ENCODE measurements around the gene CELSR3. TPM values are rescaled to one million over a fixed set of nuclear protein-coding genes. Genes with fewer than 3 reads are reported as not detected.

CELSR3 gene
- total and polyA plus RNA-seq, 7 donors = under 0.01 to 2.5 (median 0.36) TPM

GRCh38 chr3:48697952-48698351 lies 35.3 kb upstream of the CELSR3 start:
- H3K36me3 ChIP-seq = peaks cover 0 to 47% (median 18%) of the 10 kb centered on the region in 4 donors
- no peaks in the 10 kb centered on the region for H3K9me3 ChIP-seq
- intact Hi-C loops (cut with DNase I) = no loop called here
- TF ChIP-seq POLR2A (IDR thresholded peaks at IDR 0.05) (no peak), POLR2AphosphoS5 (IDR thresholded peaks at IDR 0.05) (no peak), EP300 (IDR thresholded peaks at IDR 0.05) (no peak), CTCF (IDR thresholded peaks at IDR 0.05) (no peak)
- no peaks in the 10 kb centered on the region for H3K27me3 ChIP-seq
- no peak for DNase-seq
- peaks cover 0 to 45% (median 28%) of the 10 kb centered on the region in 4 donors for H3K4me1 ChIP-seq
- no peak overlapping the region for H3K27ac ChIP-seq
- 83 to 88% methylated on average over 3 of the region's 3 CpGs for WGBS, 2 donors
- no peak overlapping the region for H3K4me3 ChIP-seq

- intact Hi-C loops (cut with DNase I) = no loop called here
- peaks cover 0 to 42% (median 27%) of the 10 kb centered on the region in 4 donors for H3K4me1 ChIP-seq
- no peaks in the 10 kb centered on the region for H3K9me3 ChIP-seq
- no peak for DNase-seq
- H3K36me3 ChIP-seq = peaks cover 11 to 61% (median 30%) of the 10 kb centered on the region in 4 donors
- TF ChIP-seq POLR2A (IDR thresholded peaks at IDR 0.05) (no peak), CTCF (IDR thresholded peaks at IDR 0.05) (no peak), EP300 (IDR thresholded peaks at IDR 0.05) (no peak), POLR2AphosphoS5 (IDR thresholded peaks at IDR 0.05) (no peak)
- peak overlapping the region in 2 of 4 donors; percentile 78 to 85 for H3K27ac ChIP-seq
- no peaks in the 10 kb centered on the region for H3K27me3 ChIP-seq
- H3K4me3 ChIP-seq = no peak overlapping the region
These were observed 33.9 kb upstream of the CELSR3 start for GRCh38 chr3:48696601-48697000.

- Histone ChIP-seq H3K27ac (peak overlapping the region in 3 of 4 donors; percentile 78 to 89 (median 85)), H3K36me3 (peaks cover 16 to 63% (median 34%) of the 10 kb centered on the region in 4 donors), H3K4me3 (no peak overlapping the region), H3K4me1 (peaks cover 0 to 42% (median 27%) of the 10 kb centered on the region in 4 donors), H3K27me3 (no peaks in the 10 kb centered on the region), H3K9me3 (no peaks in the 10 kb centered on the region)
- TF ChIP-seq POLR2A (IDR thresholded peaks at IDR 0.05) (no peak), POLR2AphosphoS5 (IDR thresholded peaks at IDR 0.05) (no peak), EP300 (IDR thresholded peaks at IDR 0.05) (no peak), CTCF (IDR thresholded peaks at IDR 0.05) (no peak)
- intact Hi-C loops (cut with DNase I) = no loop called here
- WGBS, 2 donors = 91 to 98% methylated on average over 5 of the region's 5 CpGs
- no peak for DNase-seq
These were observed 33.5 kb upstream of the CELSR3 start for GRCh38 chr3:48696156-48696555.

GRCh38 chr3:48695393-48695753 lies 32.7 kb upstream of the CELSR3 start:
- peak overlapping the region; percentile 78 to 89 (median 82) for H3K27ac ChIP-seq
- intact Hi-C loops (cut with DNase I) = no loop called here
- H3K4me1 ChIP-seq = peaks cover 0 to 42% (median 27%) of the 10 kb centered on the region in 4 donors
- TF ChIP-seq EP300 (IDR thresholded peaks at IDR 0.05) (no peak), POLR2AphosphoS5 (IDR thresholded peaks at IDR 0.05) (peak; percentile 6 to 53 (median 27)), CTCF (IDR thresholded peaks at IDR 0.05) (no peak), POLR2A (IDR thresholded peaks at IDR 0.05) (no peak)
- peaks cover 17 to 64% (median 39%) of the 10 kb centered on the region in 4 donors for H3K36me3 ChIP-seq
- WGBS, 2 donors = 48 to 79% methylated on average over 9 of the region's 9 CpGs
- H3K9me3 ChIP-seq = no peaks in the 10 kb centered on the region
- no peaks in the 10 kb centered on the region for H3K27me3 ChIP-seq
- peak overlapping the region; percentile 19 to 41 (median 36) for H3K4me3 ChIP-seq
- peak; percentile 90 for DNase-seq

Data from sigmoid colon (tissue), 7 donors.